ENCODE measurements around the gene UCN. TPM values are rescaled to one million over a fixed set of nuclear protein-coding genes. Genes with fewer than 3 reads are reported as not detected.
A peak's percentile ranks its signal among the peaks of the same experiment; 100 is the strongest.

Gene UCN
- total RNA-seq, 3 donors from 2014 or later: 0.52 to 1.2 (median 0.92) TPM

DNA sequence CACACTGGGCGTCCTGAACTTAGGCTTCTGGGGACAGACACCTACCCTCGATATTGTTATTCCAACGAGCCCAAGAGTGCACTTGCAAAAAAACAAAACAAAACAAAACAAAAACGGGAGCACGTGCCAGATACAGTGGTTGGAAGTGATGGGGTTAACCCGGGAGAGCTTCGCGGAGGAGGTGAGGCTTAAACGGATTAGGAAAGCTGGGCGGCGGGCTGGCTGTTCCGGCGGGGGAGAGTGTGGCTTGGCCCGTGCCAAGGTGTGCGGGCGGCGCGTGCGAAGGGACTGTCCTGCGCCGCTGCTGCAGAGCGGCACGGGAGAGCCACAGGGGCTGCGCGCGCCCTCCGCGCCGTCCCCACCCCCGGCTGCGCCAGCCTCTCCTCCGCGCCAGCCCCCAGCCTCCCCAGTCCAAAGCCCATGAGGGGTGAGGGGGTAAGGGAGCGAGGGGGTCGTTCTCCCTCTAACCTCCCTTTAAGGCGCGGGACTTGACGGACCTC is 43.9 kb downstream of the UCN start:
- no peak overlapping the region for H3K4me3 ChIP-seq
- DNase-seq (no peak), ATAC-seq (peak; percentile 44)
- peaks cover 33% of the 10 kb centered on the region for H3K4me1 ChIP-seq (ENCODE audit: low read depth)
- intact Hi-C loops (cut with DNase I, micrococcal nuclease): no loop called here
- TF ChIP-seq, protein P1, sequence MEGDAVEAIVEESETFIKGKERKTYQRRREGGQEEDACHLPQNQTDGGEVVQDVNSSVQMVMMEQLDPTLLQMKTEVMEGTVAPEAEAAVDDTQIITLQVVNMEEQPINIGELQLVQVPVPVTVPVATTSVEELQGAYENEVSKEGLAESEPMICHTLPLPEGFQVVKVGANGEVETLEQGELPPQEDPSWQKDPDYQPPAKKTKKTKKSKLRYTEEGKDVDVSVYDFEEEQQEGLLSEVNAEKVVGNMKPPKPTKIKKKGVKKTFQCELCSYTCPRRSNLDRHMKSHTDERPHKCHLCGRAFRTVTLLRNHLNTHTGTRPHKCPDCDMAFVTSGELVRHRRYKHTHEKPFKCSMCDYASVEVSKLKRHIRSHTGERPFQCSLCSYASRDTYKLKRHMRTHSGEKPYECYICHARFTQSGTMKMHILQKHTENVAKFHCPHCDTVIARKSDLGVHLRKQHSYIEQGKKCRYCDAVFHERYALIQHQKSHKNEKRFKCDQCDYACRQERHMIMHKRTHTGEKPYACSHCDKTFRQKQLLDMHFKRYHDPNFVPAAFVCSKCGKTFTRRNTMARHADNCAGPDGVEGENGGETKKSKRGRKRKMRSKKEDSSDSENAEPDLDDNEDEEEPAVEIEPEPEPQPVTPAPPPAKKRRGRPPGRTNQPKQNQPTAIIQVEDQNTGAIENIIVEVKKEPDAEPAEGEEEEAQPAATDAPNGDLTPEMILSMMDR (IDR thresholded peaks at IDR 0.05): no peak
- H3K9me3 ChIP-seq: no peaks in the 10 kb centered on the region
- H3K36me3 ChIP-seq (ENCODE audit: low read depth): no peaks in the 10 kb centered on the region

DNA sequence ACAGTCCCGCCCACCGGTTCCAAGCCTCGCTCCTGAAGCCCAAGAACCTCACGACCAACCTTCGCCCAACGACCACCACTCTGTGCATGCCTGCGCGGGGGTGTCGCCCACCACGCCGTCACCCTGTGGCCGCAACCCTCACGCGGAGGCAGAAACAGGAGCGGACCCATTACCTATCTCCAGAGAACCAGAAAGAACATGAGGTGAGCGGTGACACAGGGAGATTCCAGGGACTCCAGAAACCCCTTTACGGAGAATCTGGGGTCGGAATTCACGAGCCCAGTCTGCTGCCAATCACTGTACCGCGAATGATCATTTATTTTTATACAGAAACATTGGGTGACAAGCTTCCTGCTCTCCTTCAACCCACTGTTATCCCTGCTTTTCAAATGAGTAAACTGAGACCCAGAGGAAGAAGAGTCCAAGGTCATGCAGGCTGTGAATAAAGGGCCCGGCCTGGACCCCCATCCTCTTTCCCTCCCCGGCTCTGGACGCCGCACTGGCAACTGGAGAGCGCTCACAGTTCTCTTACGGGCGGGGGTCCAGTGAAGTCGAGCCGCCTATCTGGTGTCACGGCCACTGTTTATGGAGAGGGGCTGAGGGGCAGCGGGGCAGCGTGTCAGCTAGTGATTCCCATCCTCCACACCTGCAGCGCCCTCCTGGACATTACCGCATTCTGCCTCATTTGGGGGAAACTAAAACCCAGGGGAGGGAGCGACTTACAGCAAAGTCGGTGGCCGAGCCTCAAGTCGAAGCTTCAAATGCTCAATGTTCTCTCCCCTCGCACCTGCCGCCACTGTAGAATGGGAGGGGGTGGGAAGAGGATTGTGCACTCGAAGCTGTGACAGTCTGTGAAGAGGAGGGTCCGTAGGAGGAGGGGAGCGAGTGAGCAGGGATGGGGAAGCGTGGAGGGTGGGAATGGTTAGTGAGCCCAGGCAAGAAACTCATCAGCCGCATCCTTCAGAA is 44.7 kb downstream of the UCN start:
- ATAC-seq (no peak), DNase-seq (no peak)
- intact Hi-C loops (cut with DNase I, micrococcal nuclease): no loop called here
- TF ChIP-seq, protein P1 (IDR thresholded peaks at IDR 0.05): no peak
- Histone ChIP-seq H3K4me3 (no peak overlapping the region), H3K9me3 (no peaks in the 10 kb centered on the region), H3K36me3 (ENCODE audit: low read depth) (no peaks in the 10 kb centered on the region), H3K4me1 (ENCODE audit: low read depth) (peaks cover 33% of the 10 kb centered on the region)

DNA sequence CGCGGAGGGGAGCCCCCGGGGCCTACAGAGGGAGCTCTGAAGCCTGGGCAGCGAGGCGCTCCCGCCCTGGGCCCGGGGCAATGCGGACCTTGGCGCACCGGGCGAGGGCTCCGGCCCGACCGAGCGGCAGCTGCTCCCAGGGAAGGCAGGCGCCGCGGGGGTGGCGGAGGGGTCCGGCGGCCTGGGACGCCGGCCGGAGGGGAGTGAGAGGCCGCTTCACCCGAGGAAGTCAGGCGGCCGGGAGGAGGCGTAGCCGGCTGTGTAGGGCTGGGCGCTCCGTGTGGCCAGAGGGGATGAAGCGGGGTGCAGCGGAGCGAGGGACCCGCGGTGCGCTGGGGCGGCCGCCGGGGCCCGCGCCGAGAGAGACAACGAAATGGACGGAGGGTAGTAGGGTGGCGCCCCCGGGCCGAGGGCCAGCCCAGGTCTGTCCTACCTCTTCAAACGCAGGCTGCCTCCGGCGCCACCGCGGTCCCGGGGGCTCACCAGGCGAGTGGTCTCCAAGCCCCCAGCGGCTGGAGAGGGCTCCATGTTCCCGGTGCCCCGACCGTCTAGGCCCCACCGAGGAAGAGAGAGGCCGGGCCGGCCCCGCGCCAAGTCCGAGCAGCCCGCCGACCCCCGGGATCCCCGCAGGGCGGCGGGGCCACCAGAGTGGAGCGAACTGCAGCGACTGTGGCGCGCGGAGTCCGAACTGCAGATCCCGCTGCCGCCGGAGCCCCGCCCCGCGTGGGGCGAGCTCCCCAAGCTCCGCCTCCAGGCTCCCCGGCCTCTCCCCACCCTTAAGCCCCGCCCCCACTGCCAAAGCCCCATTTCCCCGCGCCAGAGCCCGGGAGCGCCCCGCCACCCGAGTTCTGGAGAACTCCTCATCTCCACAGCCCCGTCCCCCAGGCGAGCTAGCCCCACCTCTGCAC is 45.6 kb downstream of the UCN start, which contains the start of gene SLC30A3:
Gene SLC30A3, minus strand, starts transcription at position 669 of the 908 bp plus-strand sequence. Its CDS starts 141 bp downstream, at position 528.
- TF ChIP-seq, protein P1 (IDR thresholded peaks at IDR 0.05): no peak
- intact Hi-C loops (cut with DNase I, micrococcal nuclease): no loop called here
- DNase-seq (peak; percentile 59 to 75 (median 65)), ATAC-seq (peak; percentile 76)
- H3K4me3 ChIP-seq: no peak within 1 kb of the TSS
- H3K36me3 ChIP-seq (ENCODE audit: low read depth): no peaks in the 10 kb centered on the region
- H3K9me3 ChIP-seq: no peaks in the 10 kb centered on the region
- peaks cover 33% of the 10 kb centered on the region for H3K4me1 ChIP-seq (ENCODE audit: low read depth)

DNA sequence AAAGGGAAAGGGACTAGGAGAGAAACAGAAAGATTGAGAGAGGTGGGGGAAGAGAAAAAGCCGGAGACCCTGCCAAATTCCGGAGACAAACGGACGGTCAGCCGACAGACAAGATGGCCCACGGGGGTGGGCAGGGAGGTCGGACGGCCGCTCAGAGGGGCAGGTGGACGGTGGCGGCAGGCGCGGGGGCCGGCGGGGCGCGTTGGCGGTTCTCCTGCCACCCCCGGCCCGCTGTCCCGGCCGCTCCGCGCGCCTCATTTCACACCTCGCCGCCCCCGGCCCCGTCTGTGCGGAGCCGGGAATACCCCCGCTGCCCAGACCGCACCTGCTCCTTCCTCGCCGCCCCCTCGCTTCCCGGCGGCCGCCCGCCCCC is 46.3 kb downstream of the UCN start:
- ATAC-seq (no peak), DNase-seq (no peak)
- no peaks in the 10 kb centered on the region for H3K36me3 ChIP-seq (ENCODE audit: low read depth)
- no peak overlapping the region for H3K4me3 ChIP-seq
- intact Hi-C loops (cut with DNase I, micrococcal nuclease): no loop called here
- peaks cover 33% of the 10 kb centered on the region for H3K4me1 ChIP-seq (ENCODE audit: low read depth)
- TF ChIP-seq, protein P1 (IDR thresholded peaks at IDR 0.05): no peak
- no peaks in the 10 kb centered on the region for H3K9me3 ChIP-seq

DNA sequence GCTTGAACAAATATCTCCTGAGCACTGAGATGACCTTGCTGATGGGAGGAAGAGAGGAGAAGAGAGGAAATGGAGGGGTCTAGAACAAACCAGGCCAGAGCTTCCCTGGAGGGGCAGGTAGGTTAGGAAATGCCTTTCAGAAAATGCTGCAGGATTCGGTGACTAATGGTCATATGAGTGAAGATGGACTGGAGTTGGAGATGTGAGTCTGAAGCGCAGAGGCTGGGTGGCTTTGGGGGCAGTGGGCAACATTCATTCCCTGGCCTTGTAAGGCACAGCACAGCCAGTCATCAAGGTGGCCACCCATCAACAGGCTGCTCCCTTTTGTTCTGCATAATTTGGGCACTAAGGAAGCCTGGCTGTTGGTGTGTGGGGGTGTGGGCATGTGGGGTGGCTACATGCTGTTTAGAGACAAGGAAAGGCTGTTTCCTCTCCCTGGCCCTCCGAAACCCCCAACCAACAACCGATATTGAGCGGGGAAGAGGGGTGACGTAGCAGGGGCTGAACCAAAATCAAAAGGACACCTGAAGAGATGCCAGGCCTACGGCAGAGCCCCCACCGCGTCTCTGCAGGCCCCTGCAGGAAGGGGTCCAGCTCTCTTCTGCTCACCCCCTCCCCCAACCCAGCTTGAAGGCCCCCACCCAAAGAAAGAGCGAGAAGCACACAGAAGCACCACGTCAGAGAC is 46.9 kb downstream of the UCN start:
- TF ChIP-seq, protein P1 (IDR thresholded peaks at IDR 0.05): no peak
- H3K4me3 ChIP-seq: no peak overlapping the region
- intact Hi-C loops (cut with DNase I, micrococcal nuclease): no loop called here
- peaks cover 33% of the 10 kb centered on the region for H3K4me1 ChIP-seq (ENCODE audit: low read depth)
- DNase-seq: no peak
- ATAC-seq: no peak
- H3K36me3 ChIP-seq (ENCODE audit: low read depth): no peaks in the 10 kb centered on the region
- no peaks in the 10 kb centered on the region for H3K9me3 ChIP-seq

All from mucosa of descending colon (tissue), 3 donors.